Activated CD4-positive, alpha-beta memory T cell treated with anti-CD3 and anti-CD28 coated beads for 36 hours (primary cell): Measurements from ENCODE around the gene GCSH. TPM values are rescaled to one million over a fixed set of nuclear protein-coding genes. Genes with fewer than 3 reads are reported as not detected.

Experiments
- CTCF ChIA-PET: fragments of 350-600 bp; sonication (Branson Sonifier 250); formaldehyde crosslinking; loops from one replicate; lab custom pipeline; 2021; ENCODE audit warnings: antibody characterized with exemption, inconsistent platforms; lab: Charles Lee
- POLR2A ChIA-PET: fragments of 350-600 bp; sonication (Branson Sonifier 250); formaldehyde crosslinking; loops from one replicate; lab custom pipeline; 2021; ENCODE audit warnings: antibody characterized with exemption; lab: Charles Lee
- DNase-seq: peaks from one replicate; pipeline ENCODE4 v3.0.0-alpha.2; 2020
- H3K27ac Mint-ChIP-seq: one replicate; pipeline ENCODE4 v1.8.0; 2021; ENCODE audit warnings: mixed read lengths
- H3K27me3 Mint-ChIP-seq: one replicate; pipeline ENCODE4 v1.8.0; 2021; ENCODE audit warnings: mixed read lengths
- H3K36me3 Mint-ChIP-seq: one replicate; pipeline ENCODE4 v1.8.0; 2021; ENCODE audit warnings: mixed read lengths
- H3K4me1 Mint-ChIP-seq: one replicate; pipeline ENCODE4 v1.8.0; 2021; ENCODE audit warnings: low read depth, mixed read lengths
- H3K4me3 Mint-ChIP-seq: one replicate; pipeline ENCODE4 v1.8.0; 2021; ENCODE audit warnings: mild to moderate bottlenecking, mixed read lengths
- H3K9me3 Mint-ChIP-seq: one replicate; pipeline ENCODE4 v1.8.0; 2021; ENCODE audit warnings: mixed read lengths
- intact Hi-C: fragments of 100-400 bp; cut with micrococcal nuclease; formaldehyde crosslinking; loops from one replicate; pipeline ENCODE4 v1.15.1; 2023
- total RNA-seq, 2 experiments: library from RNA; stranded (reverse); gene quantifications; one replicate each; pipeline ENCODE4 v1.2.3, GENCODE V29; 2021

GCSH gene
- total RNA-seq, 2 experiments from 2014 or later = 23.9 to 24.7 TPM

DNA sequence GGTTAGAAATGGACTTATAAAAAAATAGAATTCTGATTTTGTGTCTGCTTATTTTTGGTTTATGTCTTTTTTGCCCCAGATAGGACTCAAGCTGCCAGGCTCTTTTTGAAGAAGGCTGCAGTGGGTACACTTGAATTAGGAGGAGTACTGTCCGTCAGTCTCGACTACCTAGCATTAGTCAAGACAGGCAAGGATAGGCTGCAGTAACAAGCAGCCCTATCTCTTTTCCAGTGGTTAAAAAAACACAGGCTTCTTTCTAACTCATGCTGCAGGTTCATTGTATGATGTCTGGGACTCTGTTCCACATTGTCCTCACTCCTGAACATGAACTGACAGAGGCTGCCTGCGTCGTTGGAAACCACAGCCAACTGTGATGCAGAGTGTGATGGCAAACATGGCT is 27.1 kb downstream of the GCSH start:
- CTCF ChIA-PET = no interaction called here
- DNase-seq = no peak
- intact Hi-C loops = no loop called here
- Mint-ChIP-seq H3K36me3 (no peaks in the 10 kb centered on the region), H3K4me3 (no peak overlapping the region), H3K9me3 (no peaks in the 10 kb centered on the region), H3K27me3 (no peaks in the 10 kb centered on the region), H3K4me1 (no peaks in the 10 kb centered on the region), H3K27ac (no peak overlapping the region)
- POLR2A ChIA-PET = no interaction called here

DNA sequence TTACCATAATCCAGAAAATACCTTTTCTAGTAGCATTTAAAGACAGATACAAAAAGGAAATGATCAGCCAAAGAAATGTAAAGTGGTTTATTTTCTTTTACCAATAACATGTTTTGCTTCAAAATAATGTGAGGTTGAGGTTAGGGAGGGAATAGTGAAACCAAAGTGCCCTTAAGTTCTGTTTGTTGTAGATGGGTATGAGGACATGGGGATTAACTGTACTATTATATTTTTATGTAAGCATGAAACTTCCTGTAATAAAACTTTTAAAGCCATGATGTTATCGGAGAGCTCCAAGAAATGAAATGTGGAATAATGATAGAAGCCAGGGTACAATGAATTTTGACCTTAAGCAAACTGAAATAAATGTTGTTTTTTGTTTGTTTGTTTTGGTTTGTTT is 29.0 kb downstream of the GCSH start:
- H3K4me3 Mint-ChIP-seq = no peak overlapping the region
- DNase-seq = no peak
- intact Hi-C loops = no loop called here
- H3K27ac Mint-ChIP-seq = no peak overlapping the region
- CTCF ChIA-PET = interaction anchor here (1.6 kb wide), 1 partner anchor 31 kb away, joined by 4 read pairs; the partner anchor contains the start of gene ATMIN
- H3K36me3 Mint-ChIP-seq = no peaks in the 10 kb centered on the region
- H3K4me1 Mint-ChIP-seq = no peaks in the 10 kb centered on the region
- no peaks in the 10 kb centered on the region for H3K9me3 Mint-ChIP-seq
- POLR2A ChIA-PET = no interaction called here
- H3K27me3 Mint-ChIP-seq = no peaks in the 10 kb centered on the region

DNA sequence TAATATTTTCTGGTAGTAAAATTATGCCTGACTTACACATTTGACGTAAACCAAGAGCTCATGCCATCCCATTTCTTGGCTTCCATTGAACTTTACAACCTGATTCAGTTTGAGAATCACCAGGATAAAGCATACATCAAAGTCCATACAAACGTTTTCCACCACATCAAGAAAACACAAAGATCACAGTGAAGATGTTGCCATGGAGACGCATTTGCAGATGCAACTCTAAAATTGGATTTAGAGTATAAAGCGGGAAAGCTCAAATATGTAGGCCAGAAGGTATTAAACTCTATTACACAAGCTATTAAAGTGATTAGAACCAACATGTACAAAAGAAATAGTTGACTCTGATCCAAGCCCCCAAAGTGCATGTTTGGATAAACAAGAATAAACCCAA is 29.5 kb downstream of the GCSH start:
- DNase-seq = no peak
- ChIA-PET CTCF (interaction anchor here (1.6 kb wide), 1 partner anchor 31 kb away, joined by 4 read pairs; the partner anchor contains the start of gene ATMIN), POLR2A (no interaction called here)
- Mint-ChIP-seq H3K9me3 (no peaks in the 10 kb centered on the region), H3K27me3 (no peaks in the 10 kb centered on the region), H3K36me3 (no peaks in the 10 kb centered on the region), H3K27ac (no peak overlapping the region), H3K4me3 (no peak overlapping the region), H3K4me1 (no peaks in the 10 kb centered on the region)
- intact Hi-C loops = no loop called here

DNA sequence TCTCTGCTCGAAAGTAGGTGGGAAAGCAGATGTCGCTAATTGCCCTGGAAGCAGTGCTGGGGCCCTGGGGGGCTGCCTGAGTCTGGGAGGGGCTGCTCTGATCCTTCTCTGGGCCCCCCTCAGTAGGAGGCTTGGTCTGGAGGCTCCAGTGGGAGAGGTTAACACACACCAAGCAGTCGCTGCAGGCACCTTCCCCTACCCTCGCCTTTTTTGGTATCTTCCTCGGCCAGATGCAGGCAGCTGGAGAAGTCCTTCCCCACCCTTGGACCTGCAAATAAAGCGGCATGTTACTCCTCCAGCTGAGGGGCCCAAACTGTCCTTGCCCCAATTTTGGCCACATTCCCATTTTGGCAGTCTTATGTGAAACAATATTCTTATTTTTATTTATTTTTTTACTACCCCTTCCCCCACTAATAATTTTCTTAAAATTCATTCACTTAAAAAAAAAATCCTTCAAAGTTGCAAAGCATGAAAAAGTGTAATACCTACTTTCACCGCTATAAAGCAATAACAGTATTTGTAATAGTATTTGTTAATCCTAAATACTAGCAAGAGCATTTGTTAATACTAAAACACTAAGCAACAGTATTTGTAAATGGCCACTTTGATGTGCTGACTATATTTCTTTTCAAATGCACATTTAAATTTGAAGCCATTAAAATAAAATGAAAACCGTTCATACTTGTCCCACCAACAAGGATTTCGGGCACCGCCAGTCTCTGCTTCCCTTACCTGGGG is 34.2 kb downstream of the GCSH start:
- ChIA-PET CTCF (no interaction called here), POLR2A (no interaction called here)
- intact Hi-C loops = no loop called here
- Mint-ChIP-seq H3K27ac (no peak overlapping the region), H3K4me3 (no peak overlapping the region), H3K4me1 (no peaks in the 10 kb centered on the region), H3K36me3 (no peaks in the 10 kb centered on the region), H3K9me3 (no peaks in the 10 kb centered on the region), H3K27me3 (no peaks in the 10 kb centered on the region)
- DNase-seq = no peak

DNA sequence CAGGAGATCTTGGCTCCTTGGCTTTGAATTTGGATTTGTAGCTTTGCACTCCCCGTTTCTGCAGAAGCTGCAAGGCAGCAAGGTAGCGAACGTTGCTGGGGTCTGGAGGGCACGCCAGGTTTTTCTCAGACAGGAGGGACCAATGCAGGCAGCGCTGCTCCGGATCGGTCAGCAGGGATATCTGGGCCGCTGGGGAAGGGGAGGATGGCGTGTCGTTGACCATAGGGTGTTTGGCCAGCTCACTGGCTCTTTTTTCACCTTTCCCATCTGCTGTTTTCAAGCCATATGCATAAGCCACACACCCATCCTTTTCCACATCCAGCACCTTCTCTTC is 34.9 kb downstream of the GCSH start:
- Mint-ChIP-seq H3K27me3 (no peaks in the 10 kb centered on the region), H3K27ac (no peak overlapping the region), H3K36me3 (no peaks in the 10 kb centered on the region), H3K4me3 (no peak overlapping the region), H3K4me1 (no peaks in the 10 kb centered on the region), H3K9me3 (no peaks in the 10 kb centered on the region)
- CTCF ChIA-PET = no interaction called here
- POLR2A ChIA-PET = no interaction called here
- intact Hi-C loops = no loop called here
- no peak for DNase-seq

DNA sequence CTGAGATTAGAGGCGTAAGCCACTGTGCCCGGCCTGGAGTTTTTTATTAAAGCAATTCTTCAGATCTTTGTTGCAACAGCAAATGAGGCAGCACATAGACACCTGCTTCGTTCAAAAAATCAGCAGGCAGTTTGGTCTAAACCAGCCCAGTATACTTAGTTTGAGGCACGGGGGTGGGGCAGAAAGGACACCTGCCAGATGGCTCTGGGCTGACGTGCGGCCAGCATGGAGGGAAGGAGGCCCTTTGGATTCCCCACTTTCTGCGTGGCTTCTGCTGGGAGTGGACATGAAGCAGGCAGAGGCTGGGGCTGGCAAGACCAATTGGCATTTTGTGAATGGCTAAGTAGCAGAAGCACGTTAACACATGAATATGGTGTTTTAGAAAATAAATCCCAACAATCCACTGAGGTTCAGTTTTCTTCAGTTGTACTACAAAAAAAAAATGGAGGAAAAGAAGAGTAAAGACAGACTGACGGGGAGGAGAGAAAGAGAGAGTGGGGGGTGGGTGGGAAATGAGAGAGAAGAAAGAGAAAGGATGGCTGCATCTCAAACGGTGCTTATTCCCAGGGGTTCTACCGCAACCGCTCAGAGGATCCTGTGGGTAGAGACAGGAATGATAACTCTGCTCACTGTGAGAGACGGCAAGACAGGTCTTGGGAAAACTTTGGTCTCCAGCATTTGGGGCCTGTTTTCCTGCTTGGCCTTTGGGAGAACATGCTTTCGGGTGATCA is 35.5 kb downstream of the GCSH start:
- H3K27ac Mint-ChIP-seq = no peak overlapping the region
- no peak overlapping the region for H3K4me3 Mint-ChIP-seq
- DNase-seq = no peak
- H3K27me3 Mint-ChIP-seq = no peaks in the 10 kb centered on the region
- ChIA-PET CTCF (no interaction called here), POLR2A (no interaction called here)
- no peaks in the 10 kb centered on the region for H3K4me1 Mint-ChIP-seq
- H3K36me3 Mint-ChIP-seq = no peaks in the 10 kb centered on the region
- intact Hi-C loops = no loop called here
- H3K9me3 Mint-ChIP-seq = no peaks in the 10 kb centered on the region

DNA sequence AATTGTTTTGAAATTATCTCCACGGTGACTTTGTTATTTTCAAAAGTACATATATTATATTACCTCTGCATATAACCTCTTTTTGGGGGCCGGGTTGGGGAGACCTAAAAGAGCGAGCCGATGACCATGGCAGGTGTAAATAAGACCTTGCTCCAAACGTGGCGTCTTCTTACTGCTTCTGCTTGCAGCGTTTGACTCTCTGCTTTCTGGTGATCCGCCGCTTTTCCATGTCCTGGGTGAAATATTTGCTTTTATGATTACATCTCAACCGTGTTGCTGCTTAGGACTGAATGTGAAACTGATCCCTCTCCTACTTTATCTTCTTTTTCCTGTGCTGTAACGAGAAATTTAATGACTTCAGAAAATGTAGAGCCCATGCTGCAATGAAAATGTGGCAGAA is 42.4 kb downstream of the GCSH start:
- peaks cover 2% of the 10 kb centered on the region for H3K27me3 Mint-ChIP-seq
- POLR2A ChIA-PET = no interaction called here
- CTCF ChIA-PET = interaction anchor here (2.0 kb wide), 1 partner anchor 18 kb away, joined by 6 read pairs; the partner anchor contains the start of gene ATMIN

DNA sequence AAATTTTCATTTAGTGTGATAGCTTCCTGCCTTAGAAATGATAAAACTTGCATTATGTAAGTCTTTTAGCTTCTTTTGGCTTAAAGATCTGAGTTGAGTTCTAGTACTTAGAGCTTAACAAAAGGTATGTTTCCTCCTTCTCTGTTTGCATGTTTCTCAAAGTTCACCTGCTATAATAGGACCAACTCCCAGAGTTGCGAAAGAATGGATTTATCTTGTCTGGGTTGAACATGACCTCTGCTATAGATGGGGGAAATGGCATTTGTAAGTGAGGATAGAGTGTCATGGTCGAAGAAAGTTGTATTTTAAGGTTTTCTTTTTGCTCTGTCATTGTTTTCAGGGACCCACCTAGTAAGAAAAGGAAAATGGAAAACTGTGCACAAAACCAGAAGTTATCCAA is 53.4 kb downstream of the GCSH start:
- intact Hi-C loops = no loop called here
- H3K27me3 Mint-ChIP-seq = no peaks in the 10 kb centered on the region
- POLR2A ChIA-PET = interaction anchor here (0.6 kb wide), 1 partner anchor 737 kb away, joined by 3 read pairs; no protein-coding TSS in a partner anchor
- H3K4me3 Mint-ChIP-seq = no peak overlapping the region
- no peaks in the 10 kb centered on the region for H3K9me3 Mint-ChIP-seq
- no peak for DNase-seq
- peaks cover 36% of the 10 kb centered on the region for H3K36me3 Mint-ChIP-seq
- H3K4me1 Mint-ChIP-seq = peaks cover 11% of the 10 kb centered on the region
- H3K27ac Mint-ChIP-seq = no peak overlapping the region
- CTCF ChIA-PET = no interaction called here

More for the DNA sequence above, 42.4 kb downstream of the GCSH start:
- Mint-ChIP-seq H3K27ac (no peak overlapping the region), H3K36me3 (peaks cover 10% of the 10 kb centered on the region), H3K4me1 (no peaks in the 10 kb centered on the region), H3K9me3 (peaks cover 19% of the 10 kb centered on the region), H3K4me3 (no peak overlapping the region)
- intact Hi-C loops = no loop called here
- DNase-seq = no peak

DNA sequence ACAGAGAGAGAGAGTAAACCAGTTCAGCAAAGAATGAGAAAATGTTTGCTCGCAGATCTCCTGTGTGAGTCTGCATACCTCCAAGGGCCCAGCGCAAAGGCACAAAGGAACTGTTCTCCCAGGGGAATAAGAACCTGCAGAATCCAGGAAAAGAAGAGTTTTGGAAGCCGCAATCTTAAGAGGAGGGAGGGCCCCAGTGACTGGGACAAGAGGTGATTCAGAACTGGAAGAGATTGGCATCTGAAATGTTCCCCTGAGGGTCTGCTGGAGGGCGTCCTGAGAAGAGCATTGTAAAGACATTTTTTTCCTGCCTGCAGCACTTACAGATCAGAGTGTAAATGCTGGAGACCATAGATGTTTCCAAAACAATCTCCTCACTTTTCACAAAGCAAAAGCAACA is 54.5 kb downstream of the GCSH start:
- peaks cover 39% of the 10 kb centered on the region for H3K36me3 Mint-ChIP-seq

DNA sequence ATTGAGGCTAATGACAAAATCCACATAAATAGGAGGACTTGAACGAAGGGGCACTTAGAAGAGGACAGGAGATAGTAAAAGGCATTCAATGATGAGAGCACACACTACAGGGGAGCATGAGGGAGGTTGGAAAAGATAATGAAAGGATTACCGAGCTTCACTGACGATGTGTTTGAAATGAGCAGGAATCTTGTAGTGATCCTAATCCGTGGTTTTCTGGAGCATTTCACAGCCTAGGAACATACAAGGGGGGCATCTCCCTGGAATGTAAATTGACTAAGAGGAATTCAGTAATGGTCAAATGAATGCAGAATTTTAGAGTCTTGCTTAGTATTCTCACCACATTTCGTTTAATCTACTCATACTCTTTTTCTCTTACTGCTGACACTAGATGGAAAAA is 55.4 kb downstream of the GCSH start:
- H3K4me1 Mint-ChIP-seq = peaks cover 21% of the 10 kb centered on the region
- H3K36me3 Mint-ChIP-seq = peaks cover 39% of the 10 kb centered on the region
- no peaks in the 10 kb centered on the region for H3K27me3 Mint-ChIP-seq
- H3K9me3 Mint-ChIP-seq = no peaks in the 10 kb centered on the region
- ChIA-PET CTCF (interaction anchor here (0.9 kb wide), 1 partner anchor 36 kb away, joined by 3 read pairs; no protein-coding TSS in a partner anchor), POLR2A (no interaction called here)
- H3K27ac Mint-ChIP-seq = no peak overlapping the region
- no peak for DNase-seq
- no peak overlapping the region for H3K4me3 Mint-ChIP-seq
- intact Hi-C loops = no loop called here

More for the DNA sequence above, 54.5 kb downstream of the GCSH start:
- no peak overlapping the region for H3K4me3 Mint-ChIP-seq
- no peaks in the 10 kb centered on the region for H3K9me3 Mint-ChIP-seq
- CTCF ChIA-PET = no interaction called here
- H3K27ac Mint-ChIP-seq = no peak overlapping the region
- no peaks in the 10 kb centered on the region for H3K27me3 Mint-ChIP-seq
- POLR2A ChIA-PET = no interaction called here
- peaks cover 19% of the 10 kb centered on the region for H3K4me1 Mint-ChIP-seq
- no peak for DNase-seq
- intact Hi-C loops = no loop called here

DNA sequence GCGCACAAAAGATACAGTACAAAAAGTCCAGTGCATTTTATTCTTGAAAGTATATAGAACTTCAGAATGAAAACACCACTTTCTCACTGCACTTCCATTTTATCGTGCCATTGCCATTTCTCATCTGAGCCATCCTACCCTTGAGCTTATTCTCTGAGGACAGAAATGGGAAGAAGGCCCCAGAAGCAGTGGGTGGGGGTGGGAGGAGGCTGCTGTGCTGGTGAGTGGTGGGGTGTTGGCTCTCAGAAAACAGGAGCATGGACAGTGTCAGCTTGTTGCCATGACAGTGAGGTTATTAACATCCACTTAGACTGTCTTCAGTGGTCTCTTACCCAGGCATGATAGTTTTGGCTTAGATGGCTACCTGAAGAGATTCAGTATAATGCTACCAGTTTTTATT is 56.1 kb downstream of the GCSH start:
- Mint-ChIP-seq H3K4me1 (peaks cover 21% of the 10 kb centered on the region), H3K27me3 (no peaks in the 10 kb centered on the region), H3K4me3 (no peak overlapping the region), H3K27ac (no peak overlapping the region), H3K36me3 (peaks cover 34% of the 10 kb centered on the region), H3K9me3 (no peaks in the 10 kb centered on the region)
- POLR2A ChIA-PET = no interaction called here
- DNase-seq = no peak
- CTCF ChIA-PET = interaction anchor here (0.9 kb wide), 1 partner anchor 36 kb away, joined by 3 read pairs; no protein-coding TSS in a partner anchor
- intact Hi-C loops = no loop called here

DNA sequence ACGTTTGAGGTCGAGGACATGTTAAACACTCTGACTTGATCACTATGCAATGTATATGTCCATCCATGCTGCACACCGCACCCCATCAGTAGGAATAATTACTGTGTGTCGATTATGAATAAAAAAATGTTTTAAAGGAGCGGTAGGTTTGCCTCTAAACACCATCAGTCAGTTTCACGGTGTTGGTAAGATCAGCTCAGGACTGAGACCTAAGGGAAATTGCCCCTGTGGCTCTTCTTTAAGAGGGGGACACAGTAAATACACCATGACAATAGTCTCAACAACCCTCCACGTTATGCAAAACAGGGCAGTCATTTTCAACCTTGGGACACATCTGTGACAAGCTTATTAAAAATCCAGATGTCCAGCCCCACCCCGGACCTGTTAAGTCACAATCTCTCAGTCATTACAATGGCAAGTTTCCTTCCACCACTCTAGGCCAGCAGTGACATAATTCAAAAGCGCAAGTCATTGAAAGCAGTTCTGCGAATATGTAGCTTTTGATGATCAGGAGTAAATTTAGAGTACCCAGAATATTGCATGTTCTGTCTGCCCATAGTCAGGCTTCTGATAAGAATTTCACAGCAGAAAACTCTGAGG is 59.3 kb downstream of the GCSH start:
- Mint-ChIP-seq H3K36me3 (peaks cover 13% of the 10 kb centered on the region), H3K9me3 (no peaks in the 10 kb centered on the region), H3K27ac (no peak overlapping the region), H3K4me3 (peak overlapping the region; percentile 79), H3K4me1 (peaks cover 21% of the 10 kb centered on the region), H3K27me3 (no peaks in the 10 kb centered on the region)
- no peak for DNase-seq
- CTCF ChIA-PET = interaction anchor here (1.1 to 9.6 kb wide), 11 partner anchors 13 to 697 kb away, joined by 3 to 139 read pairs (median 16); partner anchors contain the start of genes C16orf46, CENPN and CMC2
- intact Hi-C loops = loop anchor here (1.0 to 10.0 kb wide), 2 partner anchors 59 to 278 kb away; partner anchors contain the start of genes GAN and GCSH
- POLR2A ChIA-PET = interaction anchor here (1.1 to 1.7 kb wide), 3 partner anchors 15 to 40 kb away, joined by 3 to 11 read pairs (median 8); partner anchors contain the start of genes C16orf46, CENPN and CMC2
